Heart left ventricle (tissue), 16 donors: Measurements from ENCODE around the gene NR5A2. TPM values are rescaled to one million over a fixed set of nuclear protein-coding genes. Genes with fewer than 3 reads are reported as not detected.

Experiments
- ATAC-seq, 4 donors: fragments of 200-7000 bp; cut with Tn5 transposase; one replicate each; pipeline ENCODE4 v1.9.1; 2020 to 2022; ENCODE audit warnings: moderate library complexity in 4 of 4, mild to moderate bottlenecking in 3 of 4, moderate number of reproducible peaks in 1 of 4
- DNase-seq, 5 donors: peaks; one replicate each; pipeline ENCODE4 v3.0.0-alpha.2; 2020
- H3K27ac ChIP-seq, 12 donors: fragments of 200-600 bp; sonication (generic) in 4 of 12; one replicate each; pipeline versions ENCODE4 v1.5.0 to v1.8.0; 2016 to 2022; ENCODE audit warnings: mild to moderate bottlenecking in 2 of 12
- H3K27me3 ChIP-seq, 9 donors: fragments of 200-600 bp; sonication (generic) in 2 of 9; one replicate each; pipeline versions ENCODE4 v1.5.1 to v1.8.0; 2016 to 2022; ENCODE audit warnings: mild to moderate bottlenecking in 3 of 9
- H3K36me3 ChIP-seq, 9 donors: fragments of 200-600 bp; sonication (generic) in 2 of 9; one replicate each; pipeline versions ENCODE4 v1.5.0 to v1.8.0; 2018 to 2022; ENCODE audit warnings: mild to moderate bottlenecking in 2 of 9
- H3K4me1 ChIP-seq, 12 donors: fragments of 200-600 bp; sonication (generic) in 4 of 12; one replicate each; pipeline versions ENCODE4 v1.5.0 to v1.8.0; 2016 to 2022; ENCODE audit warnings: mild to moderate bottlenecking in 3 of 12
- H3K4me3 ChIP-seq, 12 donors: fragments of 200-600 bp; sonication (generic) in 4 of 12; one replicate each; pipeline versions ENCODE4 v1.5.0 to v1.8.0; 2017 to 2022; ENCODE audit warnings: mild to moderate bottlenecking in 9 of 12, moderate library complexity in 4 of 12
- H3K9me3 ChIP-seq, 12 donors: fragments of 200-600 bp; sonication (generic) in 4 of 12; one replicate each; pipeline versions ENCODE4 v1.5.0 to v1.8.0; 2016 to 2022; ENCODE audit warnings: mild to moderate bottlenecking in 1 of 12
- CTCF ChIP-seq, 12 donors: fragments of 200-600 bp; sonication (generic) in 4 of 12; IDR thresholded peaks; one replicate each; pipeline versions ENCODE4 v1.5.0 to v1.8.0; 2018 to 2022; ENCODE audit warnings: antibody characterized with exemption in 12 of 12, mild to moderate bottlenecking in 5 of 12
- POLR2A ChIP-seq, 2 donors: fragments of 450-650 bp; IDR thresholded peaks; one replicate each; pipeline ENCODE4 v1.6.1; 2017; ENCODE audit warnings: antibody characterized with exemption in 2 of 2, mild to moderate bottlenecking in 2 of 2, moderate library complexity in 2 of 2
- WGBS, 4 donors: extraction: QIAGEN DNeasy Blood & Tissue Kit in 2 of 4; methylation state at CpG; one replicate each; pipeline versions ENCODE4 v1.1.5 to v1.1.7; 2013 to 2018; 5-methylcytosine and 5-hydroxymethylcytosine counted together
- intact Hi-C, 10 donors: fragments of 100-400 bp; cut with DNase I; formaldehyde crosslinking; loops; one replicate each; pipeline versions ENCODE4 v1.11.1 to v1.14.2; 2022
- polyA plus RNA-seq, 2 donors: library from polyadenylated mRNA; stranded (reverse); fragments of 200-250 nt; gene quantifications; one replicate each; pipeline ENCODE4 v1.2.3, GENCODE V29; 2013
- total RNA-seq, 9 donors: library from RNA; depleted of rRNA in 2 of 9; stranded (reverse); fragments of >200 nt in 2 of 9; fragmentation: NEBNext Ultra II Directional in 3 of 9; extraction: Animal tissue kit (Norgen Biotek cat#: 25700) in 3 of 9; gene quantifications; one replicate each; pipeline versions ENCODE4 v1.1.0 to v1.2.4, GENCODE V29; 2016 to 2023
- donor health status: ischemic (EF 13 %, LVEDD 7.1; RV severe dilation, severe dysfunction).
- donor health status: healthy with polysubstance abuse.
- donor health status: DM: no; HTN: yes; CAD: no.
- donor health status: DM: no; HTN: no; CAD: no.
- donor health status: ischemic (EF 25% LVEDD 6.9; RV normal size, moderate dysfunction).
- donor health status: ischemic (EF 25% LVEDD 5.7; RV mildly dilated, moderate dysfunction).
- donor health status: healthy.
- donor health status: DM: yes; HTN: yes; CAD: no.
- donor health status: ischemic (EF 35%, LVEDD 5.7; RV mildly dilated, moderate dysfunction).
- donor health status: nonischemic (EF 11% LVEDD 7.7; RV severe dilation, severe dysfunction).
- donor health status: DM: yes; HTN: yes; CAD: no.
- donor health status: PGD.
- donor health status: ischemic (EF 29% LVEDD 5.4; RV normal size, mild dysfunction).
- donor health status: nonischemic (EF 23%, LVEDD 6.1; RV moderate dilation, normal function).

The NR5A2 gene
- total and polyA plus RNA-seq, 11 donors: 0.30 to 2.7 (median 1.0) TPM

- no peaks in the 10 kb centered on the region for H3K9me3 ChIP-seq
- DNase-seq (no peak), ATAC-seq (no peak)
- intact Hi-C loops: no loop called here
- peaks cover 0 to 25% (median 9%) of the 10 kb centered on the region in 12 donors for H3K4me1 ChIP-seq
- WGBS, 4 donors: 86 to 95% (median 89%) methylated on average over 2 of the region's 2 CpGs
- H3K4me3 ChIP-seq: no peak overlapping the region
- peaks cover 16 to 76% (median 54%) of the 10 kb centered on the region in 9 donors for H3K27me3 ChIP-seq
- no peak overlapping the region for H3K27ac ChIP-seq
- TF ChIP-seq CTCF (IDR thresholded peaks at IDR 0.05): no peak
- TF ChIP-seq POLR2A (IDR thresholded peaks at IDR 0.05): no peak
- no peaks in the 10 kb centered on the region for H3K36me3 ChIP-seq
These were observed 18.6 kb downstream of the NR5A2 start for GRCh38 chr1:200046115-200046514.

- ATAC-seq (no peak), DNase-seq (no peak)
- no peaks in the 10 kb centered on the region for H3K9me3 ChIP-seq
- WGBS, 4 donors: 75 to 83% (median 76%) methylated on average over 5 of the region's 5 CpGs
- H3K27ac ChIP-seq: no peak overlapping the region
- peaks cover 0 to 6% (median under 1%) of the 10 kb centered on the region in 12 donors for H3K4me1 ChIP-seq
- no peaks in the 10 kb centered on the region for H3K36me3 ChIP-seq
- peaks cover 0 to 54% (median 32%) of the 10 kb centered on the region in 9 donors for H3K27me3 ChIP-seq
- TF ChIP-seq POLR2A (IDR thresholded peaks at IDR 0.05) (no peak), CTCF (IDR thresholded peaks at IDR 0.05) (no peak)
- intact Hi-C loops: no loop called here
- H3K4me3 ChIP-seq: no peak overlapping the region
These were observed 20.7 kb downstream of the NR5A2 start for GRCh38 chr1:200048244-200048643.

GRCh38 chr1:200049810-200050209 lies 22.3 kb downstream of the NR5A2 start:
- no peaks in the 10 kb centered on the region for H3K9me3 ChIP-seq
- no peak overlapping the region for H3K27ac ChIP-seq
- H3K4me3 ChIP-seq: no peak overlapping the region
- WGBS, 4 donors: 69 to 87% (median 81%) methylated on average over 7 of the region's 7 CpGs
- DNase-seq: no peak
- H3K27me3 ChIP-seq: peaks cover 0 to 39% (median 17%) of the 10 kb centered on the region in 9 donors
- TF ChIP-seq CTCF (IDR thresholded peaks at IDR 0.05) (no peak), POLR2A (IDR thresholded peaks at IDR 0.05) (no peak)
- ATAC-seq: no peak
- H3K36me3 ChIP-seq: no peaks in the 10 kb centered on the region
- no peaks in the 10 kb centered on the region for H3K4me1 ChIP-seq
- intact Hi-C loops: no loop called here

GRCh38 chr1:200051620-200052019 lies 24.1 kb downstream of the NR5A2 start:
- no peak for DNase-seq
- intact Hi-C loops: no loop called here
- Histone ChIP-seq H3K27me3 (peaks cover 0 to 21% (median 3%) of the 10 kb centered on the region in 9 donors), H3K27ac (no peak overlapping the region), H3K4me3 (no peak overlapping the region), H3K4me1 (no peaks in the 10 kb centered on the region), H3K9me3 (no peaks in the 10 kb centered on the region), H3K36me3 (no peaks in the 10 kb centered on the region)
- no peak for TF ChIP-seq CTCF (IDR thresholded peaks at IDR 0.05)
- no peak for TF ChIP-seq POLR2A (IDR thresholded peaks at IDR 0.05)
- ATAC-seq: no peak
- WGBS, 4 donors: 88 to 96% (median 94%) methylated on average over 4 of the region's 4 CpGs
